NCI-H1105 (cell line): Measurements from ENCODE around the gene TMEM41A.
"Not testable (repeated sequence)": the region's sequence is repeated elsewhere in the genome, so short reads cannot be mapped to it uniquely, and the experiment has no call there.

ENCODE experiments used
- DNase-seq: peaks from one replicate; lab custom pipeline; 2025; lab: John Stamatoyannopoulos, UW

The TMEM41A gene

DNA sequence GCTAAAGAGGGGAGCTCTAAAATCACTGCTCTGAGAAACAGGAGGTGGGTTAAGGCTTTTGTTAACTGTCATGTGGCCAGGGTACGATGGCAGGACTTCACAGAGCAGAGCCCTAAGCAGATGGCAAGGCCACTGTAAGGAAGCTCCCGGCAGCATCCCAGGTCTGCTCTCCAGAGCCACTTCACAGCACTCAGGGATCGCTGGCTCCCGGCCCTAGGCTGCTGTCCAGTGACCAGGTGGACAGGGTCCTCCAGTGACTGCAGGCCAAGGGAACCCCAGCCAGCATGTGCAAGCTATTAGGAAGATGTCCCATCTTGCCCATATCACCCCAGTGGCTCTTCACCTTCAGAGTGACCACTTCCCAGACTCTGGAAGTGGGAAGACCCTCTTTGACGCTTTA lies 10.4 kb downstream of the TMEM41A start:
- no peak for DNase-seq

DNA sequence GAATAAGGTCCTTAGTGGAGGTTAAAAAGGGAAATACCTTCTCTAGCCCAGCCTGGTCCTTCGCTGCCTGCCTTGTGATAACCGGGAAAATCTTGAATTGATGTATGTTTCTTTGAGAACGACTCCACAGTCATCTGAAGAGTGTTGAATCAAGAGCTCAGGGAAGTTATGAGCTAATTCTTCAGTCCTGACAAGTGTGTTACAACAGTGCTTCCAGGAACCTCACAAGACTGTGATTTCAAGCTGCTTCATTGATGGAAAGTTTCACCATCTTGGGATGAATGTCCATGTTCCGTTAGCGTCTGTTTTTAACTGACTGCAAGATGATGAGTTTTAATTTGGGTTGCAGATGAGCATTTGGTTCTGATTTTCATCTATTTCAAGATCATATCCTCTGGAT lies 12.4 kb downstream of the TMEM41A start:
- DNase-seq: no peak

DNA sequence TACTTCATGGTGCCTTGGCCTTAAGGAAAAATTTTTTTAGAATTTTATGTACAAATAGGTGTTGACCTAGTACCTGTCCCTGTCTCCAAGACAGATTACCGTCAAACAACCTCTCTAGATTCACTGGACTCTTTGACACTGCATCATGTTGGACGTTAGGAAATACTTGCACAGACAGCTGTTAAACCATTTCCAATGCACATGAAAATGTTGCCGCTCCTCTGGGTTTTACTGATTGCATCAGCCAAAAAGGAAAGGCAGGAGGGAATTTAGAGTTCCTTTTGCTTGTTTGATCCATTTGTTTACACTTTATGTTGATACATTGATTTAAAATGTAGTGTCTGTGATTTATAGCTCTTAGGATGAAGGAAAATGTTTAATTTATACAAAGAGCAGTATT lies 14.5 kb downstream of the TMEM41A start:
- DNase-seq: no peak

DNA sequence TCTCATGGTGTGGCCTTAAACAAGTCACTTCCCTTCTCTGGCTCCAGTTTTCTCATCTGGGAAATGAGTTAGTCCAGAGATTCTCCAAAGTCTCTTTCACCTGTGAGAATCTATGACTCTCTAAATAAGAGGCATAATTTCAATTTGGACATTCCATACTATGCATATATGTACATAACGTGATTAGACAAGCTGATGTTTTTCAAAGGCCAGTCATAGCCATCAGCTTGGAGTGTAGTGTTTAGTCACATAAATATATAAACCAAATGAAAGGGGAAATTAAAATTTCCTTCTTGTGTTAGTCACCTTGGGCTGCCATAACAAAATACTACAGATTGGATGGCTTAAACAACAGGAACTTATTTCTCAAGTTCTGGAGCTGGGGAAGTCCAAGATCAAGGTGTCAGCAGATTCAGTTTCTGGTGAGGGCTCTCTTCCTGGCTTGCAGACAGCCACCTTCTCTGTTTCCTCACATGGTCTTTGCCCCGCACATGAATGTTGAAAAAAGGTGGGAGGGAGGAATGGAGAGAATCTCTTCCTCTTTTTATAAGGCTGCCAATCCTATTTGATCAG lies 19.4 kb downstream of the TMEM41A start:
- DNase-seq: no peak

DNA sequence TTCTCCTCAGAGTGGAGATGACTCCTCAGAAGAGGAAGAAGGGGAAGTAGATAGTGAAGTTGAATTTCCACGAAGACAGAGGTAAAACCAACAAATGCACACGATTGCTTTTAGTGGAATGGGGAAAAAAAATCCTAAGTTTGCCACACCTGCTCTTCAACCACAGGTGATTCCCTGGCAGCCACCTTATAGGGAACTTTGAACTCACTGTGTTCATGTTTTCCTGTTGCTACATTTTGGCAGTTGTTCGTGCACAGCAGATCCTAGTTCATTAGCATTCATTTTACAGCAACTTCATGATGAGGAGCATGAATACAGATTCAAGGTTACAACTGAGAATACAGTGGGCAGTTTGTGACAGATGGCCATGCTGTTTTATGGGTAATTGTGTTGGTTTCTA lies 21.5 kb downstream of the TMEM41A start:
- DNase-seq: no peak

DNA sequence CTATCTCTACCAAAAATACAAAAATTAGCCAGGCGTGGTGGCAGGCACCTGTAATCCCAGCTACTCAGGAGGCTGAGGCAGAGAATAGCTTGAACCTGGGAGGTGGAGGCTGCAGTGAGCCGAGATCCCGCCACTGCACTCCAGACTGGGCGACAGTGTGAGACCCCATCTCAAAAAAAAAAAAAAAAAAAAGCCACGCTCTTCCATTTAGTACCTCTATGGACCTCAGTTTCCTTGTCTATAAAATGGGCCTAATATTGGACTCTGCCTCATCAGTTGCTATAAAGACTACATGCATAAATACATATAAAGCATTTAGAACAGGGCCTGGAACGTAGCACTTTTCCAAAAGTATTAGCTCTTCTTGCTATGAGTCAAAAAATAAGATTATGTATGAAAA lies 23.9 kb downstream of the TMEM41A start:
- DNase-seq: not testable (repeated sequence)

DNA sequence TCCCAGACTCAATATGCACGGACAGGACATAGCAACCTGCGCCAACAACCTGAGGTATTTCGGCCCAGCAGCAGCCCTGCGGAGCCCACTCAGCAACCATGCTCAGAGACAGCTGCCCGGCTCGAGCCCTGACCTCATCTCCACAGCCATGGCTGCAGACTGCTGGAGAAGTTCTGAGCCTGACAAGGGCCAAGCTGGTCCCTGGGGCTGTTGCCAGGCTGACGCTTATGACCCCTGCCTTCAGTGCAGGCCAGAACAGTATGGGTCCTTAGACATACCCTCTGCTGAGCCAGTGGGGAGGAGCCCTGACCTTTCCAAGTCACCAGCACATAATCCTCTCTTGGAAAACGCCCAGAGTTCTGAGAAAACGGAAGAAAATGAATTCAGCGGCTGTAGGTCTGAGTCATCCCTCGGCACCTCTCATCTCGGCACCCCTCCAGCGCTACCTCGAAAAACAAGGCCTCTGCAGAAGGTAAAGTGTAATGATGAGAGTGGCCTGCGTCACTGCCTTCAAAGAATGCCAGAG lies 25.5 kb downstream of the TMEM41A start:
- DNase-seq: no peak

DNA sequence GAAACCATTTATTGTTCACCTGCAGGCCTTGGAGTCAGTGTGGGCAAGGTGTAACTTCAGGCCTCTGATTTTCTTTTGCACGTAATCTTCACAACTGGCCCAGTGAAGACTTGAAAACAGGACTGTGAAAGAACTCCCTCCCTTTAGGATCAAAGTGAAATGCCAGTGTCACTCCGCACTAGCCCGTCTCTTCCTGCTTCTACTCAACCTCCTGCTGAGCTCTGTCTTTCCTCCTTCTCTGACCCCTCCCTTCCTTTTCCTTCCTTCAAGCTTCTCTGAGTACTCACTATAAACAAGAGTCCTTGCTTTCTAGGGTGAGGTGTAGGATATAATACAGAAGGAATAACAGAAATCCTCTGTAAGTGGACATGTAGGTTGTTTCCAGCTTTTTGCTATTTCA lies 28.5 kb downstream of the TMEM41A start:
- no peak for DNase-seq

DNA sequence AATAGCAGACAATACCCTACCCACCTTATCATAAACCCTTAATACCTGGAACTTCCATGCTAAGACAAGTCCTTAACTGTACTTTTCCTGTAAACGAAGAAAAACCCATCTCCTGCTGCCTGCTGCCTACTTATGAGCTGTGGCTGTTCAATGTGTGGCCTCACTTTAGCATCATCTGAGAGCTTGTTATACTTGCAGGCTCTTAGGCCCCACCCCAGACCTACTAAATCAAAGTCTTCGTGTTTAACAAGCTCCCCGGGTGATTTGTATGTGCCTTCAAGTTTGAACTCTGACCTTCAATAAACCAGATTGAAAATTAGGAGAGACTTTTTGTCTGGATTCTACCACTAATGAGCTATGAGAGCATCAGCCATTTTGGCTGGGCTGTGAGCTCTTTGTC lies 29.3 kb downstream of the TMEM41A start:
- DNase-seq: no peak

DNA sequence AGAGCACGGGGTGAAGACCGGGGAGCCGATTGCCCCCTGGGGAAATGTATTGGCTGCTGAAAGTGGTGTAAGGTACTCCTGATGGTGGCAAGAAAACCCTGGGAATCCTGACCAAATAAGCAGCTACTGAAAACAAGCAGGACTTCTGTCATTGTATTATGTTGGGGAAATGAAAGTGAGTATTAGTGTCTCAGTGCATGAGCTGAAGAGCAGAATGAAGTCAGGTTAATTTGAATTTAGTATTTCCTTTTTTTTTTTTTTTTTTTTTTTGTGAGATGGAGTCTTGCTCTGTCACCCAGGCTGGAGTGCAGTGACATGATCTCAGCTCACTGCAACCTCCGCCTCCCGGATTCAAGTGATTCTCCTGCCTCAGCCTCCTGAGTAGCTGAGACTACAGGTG lies 32.7 kb downstream of the TMEM41A start:
- not testable (repeated sequence) for DNase-seq

DNA sequence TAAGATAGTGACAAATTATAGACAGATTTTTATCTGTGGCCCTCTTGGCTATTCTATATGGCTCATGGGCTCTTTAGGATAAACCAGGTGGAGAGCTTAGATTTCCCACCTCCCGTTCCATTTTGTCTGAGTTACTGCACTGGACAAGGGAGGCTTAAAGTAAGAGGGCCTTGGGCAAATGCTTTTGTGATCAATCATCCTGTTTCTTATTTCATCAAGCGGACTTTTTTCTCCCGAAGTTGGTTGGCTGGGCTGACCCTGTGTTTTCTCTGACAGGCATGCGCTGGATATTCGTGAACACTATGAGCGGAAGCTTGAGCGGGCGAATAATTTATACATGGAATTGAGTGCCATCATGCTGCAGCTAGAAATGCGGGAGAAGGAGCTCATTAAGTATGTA lies 33.4 kb downstream of the TMEM41A start:
- DNase-seq: no peak

DNA sequence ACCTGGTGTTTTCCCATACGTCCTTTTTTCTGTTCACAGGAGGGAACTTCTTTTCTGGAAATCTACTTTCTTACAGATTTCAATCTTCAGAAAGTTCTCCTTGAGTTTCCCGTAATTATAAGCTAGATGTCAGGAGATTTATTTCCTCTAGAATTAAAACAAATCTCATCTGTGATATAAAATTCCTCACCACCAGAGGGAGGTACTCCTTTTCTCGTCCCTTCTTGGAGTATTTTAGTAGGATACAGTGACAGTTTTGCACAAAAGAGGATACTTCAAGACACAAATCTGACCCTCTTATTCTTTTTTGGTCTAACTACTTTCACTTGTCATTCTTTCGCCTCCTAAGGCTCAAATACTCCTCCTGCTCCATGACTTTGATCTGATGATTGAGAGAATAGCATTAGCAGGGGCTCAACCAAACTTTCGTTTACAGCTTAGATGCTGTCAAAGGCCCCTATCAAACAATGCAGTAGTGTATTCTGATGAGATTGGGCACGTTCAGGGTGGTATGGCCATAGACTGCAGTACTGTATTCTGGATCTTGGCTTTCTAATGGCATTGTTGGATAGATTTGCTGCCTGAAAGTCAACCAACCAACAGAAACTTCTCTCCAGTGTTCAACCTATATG lies 38.0 kb downstream of the TMEM41A start:
- DNase-seq: no peak

DNA sequence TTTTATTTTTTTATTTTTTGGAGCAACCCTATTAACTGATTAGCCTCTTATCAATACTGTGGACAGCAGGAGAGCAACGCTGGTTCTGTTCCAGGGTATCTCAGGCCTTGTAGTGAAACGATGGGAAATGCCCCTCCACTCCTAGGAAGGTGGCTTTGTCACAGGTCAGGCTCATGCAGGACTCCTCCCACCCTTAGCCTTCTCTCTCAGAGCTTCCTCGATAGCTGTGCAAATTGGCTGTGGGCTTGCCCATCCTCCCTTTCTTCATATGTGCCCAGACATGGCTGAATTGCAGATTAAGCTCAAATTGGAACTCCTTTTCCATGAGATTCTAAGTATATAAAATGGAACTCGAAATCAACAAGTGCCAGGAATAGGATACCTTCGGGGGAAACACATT lies 38.5 kb downstream of the TMEM41A start:
- DNase-seq: no peak

DNA sequence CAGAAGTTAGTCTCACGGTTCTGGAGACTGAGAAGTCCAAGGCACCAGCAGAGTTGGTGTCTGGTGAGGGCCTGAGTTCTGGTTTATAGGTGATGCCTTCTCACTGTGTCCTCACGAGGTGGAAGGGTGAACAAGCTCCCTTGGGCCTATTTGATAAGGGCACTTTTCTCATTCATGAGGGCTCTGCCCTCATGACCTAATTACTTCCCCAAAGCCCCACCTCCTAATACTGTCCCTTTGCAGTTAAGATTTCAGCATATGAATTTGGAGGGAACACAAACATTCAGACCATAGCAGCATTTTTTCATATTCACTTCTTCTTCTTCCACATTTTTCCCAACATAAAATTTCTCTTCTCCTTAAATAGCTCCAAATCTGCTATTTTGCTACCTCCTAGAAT lies 41.5 kb downstream of the TMEM41A start:
- DNase-seq: no peak

DNA sequence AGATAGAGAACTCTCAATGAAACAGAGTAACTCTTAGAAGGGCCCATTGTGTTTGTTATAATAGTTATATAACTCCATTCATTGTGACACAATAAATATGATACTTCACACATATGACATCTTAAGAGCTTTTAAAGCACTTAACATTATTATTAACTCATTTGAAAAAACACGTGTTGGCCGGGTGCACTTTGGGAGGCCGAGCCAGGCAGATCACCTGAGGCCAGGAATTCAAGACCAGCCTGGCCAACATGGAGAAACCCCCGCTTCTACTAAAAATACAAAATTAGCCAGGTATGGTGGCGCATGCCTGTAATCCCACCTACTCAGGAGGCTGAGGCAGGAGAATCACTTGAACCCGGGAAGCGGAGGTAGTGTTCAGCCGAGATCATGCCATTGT lies 47.4 kb downstream of the TMEM41A start:
- DNase-seq: not testable (repeated sequence)

DNA sequence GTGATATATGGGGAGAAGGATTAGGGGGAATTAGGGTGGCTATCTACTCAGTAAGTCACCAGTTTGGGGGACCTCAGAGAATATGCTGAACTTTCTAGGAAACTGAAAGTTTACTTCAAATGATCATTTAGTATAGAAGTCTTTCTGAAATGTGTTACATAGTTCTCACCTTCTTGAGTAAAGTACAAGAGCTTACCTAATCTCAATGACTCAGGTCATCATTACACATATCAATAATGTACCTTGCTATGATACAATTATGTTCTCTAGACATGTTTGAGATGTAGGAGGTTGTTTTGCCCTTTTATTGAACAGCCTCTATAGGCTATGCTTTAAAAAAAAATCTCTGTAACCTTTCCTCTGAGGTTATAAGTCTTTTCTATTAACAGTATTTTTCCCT lies 50.7 kb downstream of the TMEM41A start:
- DNase-seq: no peak

DNA sequence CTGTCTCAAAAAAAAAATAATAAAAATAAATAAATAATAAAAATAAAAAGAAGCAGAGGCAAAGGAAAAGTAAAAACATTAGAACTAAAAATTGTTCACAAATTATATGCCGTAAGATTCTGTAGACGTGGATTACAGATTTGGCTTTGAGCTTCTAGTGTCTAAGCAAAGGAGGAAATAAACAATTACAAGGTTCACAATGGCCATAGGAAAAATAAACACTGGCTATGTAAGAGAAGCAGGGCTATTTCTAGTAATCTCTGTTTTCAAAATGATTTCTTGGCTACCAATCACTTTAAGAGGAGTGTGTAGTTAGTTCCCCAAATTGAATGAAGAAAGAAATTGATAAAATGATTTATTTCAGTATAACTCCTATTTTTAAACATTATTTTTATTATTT lies 54.5 kb downstream of the TMEM41A start:
- no peak for DNase-seq

DNA sequence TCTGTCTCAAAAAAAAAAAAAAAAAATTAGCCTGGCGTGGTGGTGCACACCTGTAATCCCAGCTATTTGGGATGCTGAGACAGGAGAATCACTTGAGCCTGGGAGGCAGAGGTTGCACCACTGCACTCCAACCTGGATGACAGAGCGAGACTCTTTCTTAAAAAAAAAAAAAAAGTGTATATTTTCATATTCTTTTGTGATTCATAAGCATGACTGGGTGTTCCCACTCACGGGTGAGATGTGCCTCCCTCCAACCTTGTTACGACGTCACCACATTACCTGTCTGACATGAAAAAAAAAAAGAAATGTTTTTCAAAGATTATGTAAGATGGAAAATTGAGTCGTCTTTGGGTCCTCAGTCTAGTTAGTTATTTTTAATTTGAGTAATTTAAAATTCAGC lies 56.8 kb downstream of the TMEM41A start:
- no peak for DNase-seq

DNA sequence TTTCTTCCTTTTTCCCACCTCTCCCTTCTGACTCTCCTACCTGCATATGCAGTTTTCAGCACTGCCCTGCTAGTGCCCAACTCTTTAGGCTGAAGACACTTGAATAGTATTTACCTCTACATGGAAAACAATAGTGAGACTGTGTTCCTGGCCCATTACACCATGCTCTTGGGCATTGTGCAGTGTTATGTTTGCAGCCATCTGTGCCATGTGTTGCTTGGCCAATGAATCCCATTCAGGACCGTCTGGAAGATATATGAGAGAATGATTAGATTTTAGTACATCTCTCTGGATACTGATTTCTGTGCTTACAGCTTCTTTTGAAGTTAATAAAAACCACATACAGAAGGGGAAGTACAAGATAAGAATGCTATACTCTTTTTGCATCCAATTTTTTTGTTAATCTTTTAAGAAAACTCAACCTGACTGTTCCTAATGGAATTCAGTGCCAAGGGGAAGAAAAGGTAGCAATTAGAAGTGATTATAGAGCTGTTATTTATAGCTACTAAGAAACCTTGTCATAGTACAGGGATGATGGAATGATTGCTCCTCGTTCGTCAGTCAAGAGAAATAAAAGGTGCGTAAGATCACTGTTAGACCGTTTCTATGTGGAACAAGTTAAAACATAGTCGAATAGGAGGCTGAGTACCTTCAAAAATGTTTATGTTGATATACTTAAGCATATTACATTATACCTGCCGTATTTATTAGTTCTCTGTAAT lies 58.9 kb downstream of the TMEM41A start:
- no peak for DNase-seq
